H1 (cell line): ENCODE measurements around the gene RAB11FIP3. TPM values are rescaled to one million over a fixed set of nuclear protein-coding genes. Genes with fewer than 3 reads are reported as not detected.

ENCODE experiments used
- CTCF ChIA-PET: fragments of 300-600 bp; sonication (Branson Sonifier 250); formaldehyde crosslinking; loops from one replicate; lab custom pipeline; 2021; ENCODE audit not compliant: partially characterized antibody; lab: Charles Lee
- POLR2A ChIA-PET: fragments of 300-600 bp; sonication (Branson Sonifier 250); formaldehyde crosslinking; loops from one replicate; lab custom pipeline; 2021; ENCODE audit warnings: inconsistent platforms; ENCODE audit not compliant: partially characterized antibody; lab: Charles Lee
- DNase-seq, 2 experiments: peaks; one replicate each; pipeline versions ENCODE4 v3.0.0 to v3.0.0-alpha.2; 2010 to 2022; ENCODE audit warnings: low spot score in 2 of 2, low read depth in 1 of 2, mixed read lengths in 1 of 2
- FAIRE-seq: peaks from 2 replicates; lab custom pipeline; 2011; peaks lifted over from hg19 to GRCh38; lab: Jason Lieb, UNC
- H2AFZ ChIP-seq: 2 replicates; pipeline ENCODE4 v1.8.1; 2012; ENCODE audit warnings: low read length, inconsistent platforms
- H2AK5ac ChIP-seq: 2 replicates; pipeline ENCODE4 v1.6.1; 2013; ENCODE audit warnings: low read depth, low read length
- H2BK120ac ChIP-seq: replicated peaks from 2 replicates; pipeline ENCODE3; 2013; ENCODE audit warnings: low read depth, low read length, inconsistent platforms
- H2BK12ac ChIP-seq: 2 replicates; pipeline ENCODE4 v1.6.1; 2013; ENCODE audit warnings: low read depth, low read length
- H2BK15ac ChIP-seq: 2 replicates; pipeline ENCODE4 v1.6.1; 2013; ENCODE audit warnings: low read length
- H2BK20ac ChIP-seq: 2 replicates; pipeline ENCODE4 v1.6.1; 2013; ENCODE audit warnings: low read length
- H2BK5ac ChIP-seq: 2 replicates; pipeline ENCODE4 v1.6.1; 2013; ENCODE audit warnings: low read depth, low read length
- H3K14ac ChIP-seq: 2 replicates; pipeline ENCODE4 v1.6.1; 2013; ENCODE audit warnings: inconsistent platforms; ENCODE audit not compliant: insufficient read length
- H3K18ac ChIP-seq: 2 replicates; pipeline ENCODE4 v1.6.1; 2013; ENCODE audit warnings: low read length; ENCODE audit errors: extremely low read depth
- H3K23ac ChIP-seq: 2 replicates; pipeline ENCODE4 v1.6.1; 2013; ENCODE audit warnings: inconsistent platforms; ENCODE audit not compliant: insufficient read length
- H3K23me2 ChIP-seq: 2 replicates; pipeline ENCODE4 v1.6.1; 2013; ENCODE audit warnings: low read depth, low read length
- H3K27ac ChIP-seq: 2 replicates; pipeline ENCODE4 v1.6.1; 2011; ENCODE audit warnings: low read depth, low read length, inconsistent platforms
- H3K27me3 ChIP-seq, 4 experiments: replicated peaks in 1 of 4; 1 replicate in 1 of 4; 2 replicates in 3 of 4; pipeline versions ENCODE4 v1.6.1 to v1.8.1; 2011 to 2013; ENCODE audit warnings: low read length in 3 of 4, mild to moderate bottlenecking in 3 of 4, inconsistent platforms in 2 of 4, mixed read lengths in 2 of 4, moderate library complexity in 1 of 4; ENCODE audit not compliant: control insufficient read depth in 3 of 4, insufficient read depth in 3 of 4; ENCODE audit errors: extremely low read depth in 1 of 4
- H3K36me3 ChIP-seq, 4 experiments: 2 replicates each; pipeline versions ENCODE4 v1.6.1 to v1.8.1; 2011 to 2013; ENCODE audit warnings: mild to moderate bottlenecking in 4 of 4, low read length in 3 of 4, moderate library complexity in 2 of 4, control low read depth in 1 of 4, inconsistent platforms in 1 of 4; ENCODE audit not compliant: insufficient read depth in 4 of 4, control insufficient read depth in 2 of 4
- H3K4ac ChIP-seq: replicated peaks from 2 replicates; pipeline ENCODE3; 2013; ENCODE audit warnings: low read length, low read depth, mixed read lengths, inconsistent platforms; ENCODE audit not compliant: insufficient read length
- H3K4me1 ChIP-seq, 4 experiments: replicated peaks in 1 of 4; 1 replicate in 1 of 4; 2 replicates in 3 of 4; pipeline versions ENCODE4 v1.6.1 to v1.8.1; 2011 to 2013; ENCODE audit warnings: low read length in 3 of 4, inconsistent platforms in 2 of 4, mixed read lengths in 1 of 4; ENCODE audit not compliant: insufficient read depth in 4 of 4, control insufficient read depth in 3 of 4
- H3K4me2 ChIP-seq, 2 experiments: 2 replicates each; pipeline versions ENCODE4 v1.6.1 to v1.8.1; 2011 to 2013; ENCODE audit warnings: low read depth in 2 of 2, low read length in 2 of 2, control low read depth in 1 of 2, inconsistent platforms in 1 of 2, mild to moderate bottlenecking in 1 of 2; ENCODE audit not compliant: insufficient read depth in 1 of 2
- H3K4me3 ChIP-seq, 4 experiments: fragments of 200-600, 300-600 bp in 1 of 4; sonication (generic), shearing (Covaris generic), sonication (Bioruptor Twin) in 1 of 4; 2 replicates each; pipeline versions ENCODE4 v1.5.1 to v1.8.1; 2011 to 2016; ENCODE audit warnings: low read length in 4 of 4, low read depth in 3 of 4, control low read depth in 2 of 4, inconsistent platforms in 2 of 4, mild to moderate bottlenecking in 2 of 4, mixed read lengths in 1 of 4, moderate library complexity in 1 of 4; ENCODE audit not compliant: insufficient read depth in 2 of 4; ENCODE audit errors: extremely low read depth in 1 of 4
- H3K56ac ChIP-seq: replicated peaks from 2 replicates; pipeline ENCODE3; 2013; ENCODE audit warnings: low read depth, mild to moderate bottlenecking, mixed read lengths, low read length, inconsistent platforms; ENCODE audit not compliant: insufficient read length
- H3K79me1 ChIP-seq: 2 replicates; pipeline ENCODE4 v1.6.1; 2013; ENCODE audit warnings: low read depth, low read length, control low read depth
- H3K79me2 ChIP-seq, 2 experiments: 2 replicates each; pipeline versions ENCODE4 v1.6.1 to v1.8.1; 2012 to 2013; ENCODE audit warnings: low read length in 2 of 2, mild to moderate bottlenecking in 2 of 2, inconsistent platforms in 1 of 2; ENCODE audit not compliant: insufficient read depth in 2 of 2, control insufficient read depth in 1 of 2
- H3K9ac ChIP-seq, 4 experiments: replicated peaks in 1 of 4; 1 replicate in 1 of 4; 2 replicates in 3 of 4; pipeline versions ENCODE4 v1.6.1 to v1.8.1; 2011 to 2013; ENCODE audit warnings: low read depth in 3 of 4, low read length in 3 of 4, control low read depth in 2 of 4, mild to moderate bottlenecking in 2 of 4, moderate library complexity in 2 of 4, inconsistent platforms in 1 of 4; ENCODE audit errors: extremely low read depth in 1 of 4
- H3K9me3 ChIP-seq, 2 experiments: 2 replicates each; pipeline versions ENCODE4 v1.6.1 to v1.8.1; 2012 to 2013; ENCODE audit warnings: mild to moderate bottlenecking in 2 of 2, moderate library complexity in 2 of 2, control low read depth in 1 of 2, inconsistent platforms in 1 of 2, low read depth in 1 of 2, low read length in 1 of 2, mixed read lengths in 1 of 2; ENCODE audit not compliant: insufficient read depth in 2 of 2
- H4K20me1 ChIP-seq, 2 experiments: replicated peaks in 1 of 2; 2 replicates each; pipeline versions ENCODE3 to v1.8.1; 2011 to 2013; ENCODE audit warnings: inconsistent platforms in 2 of 2, low read length in 2 of 2, mild to moderate bottlenecking in 1 of 2; ENCODE audit not compliant: insufficient read depth in 2 of 2, control insufficient read depth in 1 of 2
- H4K5ac ChIP-seq: 2 replicates; pipeline ENCODE4 v1.6.1; 2013; ENCODE audit warnings: low read length, low read depth, mixed read lengths, inconsistent platforms; ENCODE audit not compliant: insufficient read length
- H4K8ac ChIP-seq: 2 replicates; pipeline ENCODE4 v1.8.0; 2013; ENCODE audit warnings: mild to moderate bottlenecking, moderate library complexity, low read length, inconsistent platforms; ENCODE audit not compliant: insufficient read depth; ENCODE audit errors: extremely low read depth
- H4K91ac ChIP-seq: replicated peaks from 2 replicates; pipeline ENCODE3; 2013; ENCODE audit warnings: low read length, mixed read lengths, inconsistent platforms; ENCODE audit not compliant: insufficient read length
- WGBS, 2 experiments: shearing (Covaris generic) in 1 of 2; methylation state at CpG; one replicate each; pipeline versions ENCODE4 v1.1.6 to v1.1.7; 2013 to 2015; ENCODE audit warnings: low lambda C conversion rate in 2 of 2, mixed read lengths in 2 of 2, inconsistent platforms in 1 of 2, low coverage in 1 of 2, missing lambda C conversion rate in 1 of 2; ENCODE audit not compliant: insufficient replicate concordance in 2 of 2, insufficient coverage in 1 of 2, insufficient read length in 1 of 2; ENCODE audit errors: extremely low coverage in 1 of 2, missing lambda C conversion rate in 1 of 2; 5-methylcytosine and 5-hydroxymethylcytosine counted together
- polyA plus RNA-seq, 7 experiments: library from polyadenylated mRNA; depleted of rRNA in 3 of 7; stranded (reverse) in 5 of 7; unstranded in 2 of 7; fragments of >200 nt in 5 of 7; fragments of 200-250 nt in 2 of 7; gene quantifications; 1 replicate in 5 of 7; 2 replicates in 1 of 7; 4 replicates in 1 of 7; pipeline versions ENCODE4 v1.2.1 to v1.2.3, GENCODE V29; 2011 to 2013; ENCODE audit warnings: missing spikeins in 2 of 7, mixed read lengths in 2 of 7
- total RNA-seq: library from RNA; stranded (reverse); fragmentation: NEBNext Ultra II Directional; extraction: Animal tissue kit (Norgen Biotek cat#: 25700); gene quantifications from 2 replicates; pipeline ENCODE4 v1.2.1, GENCODE V29; 2021

RAB11FIP3 gene
- total and polyA plus RNA-seq, 2 of the 8 experiments (the other 6 are each of a cell fraction or from before 2014, with no cell fraction given), result 9.3 to 35.2 TPM

- no peak overlapping the region for H2AK5ac ChIP-seq
- no peaks in the 10 kb centered on the region for H3K9me3 ChIP-seq
- H3K4me3 ChIP-seq, result no peak overlapping the region
- no peak overlapping the region for H3K18ac ChIP-seq
- no peak overlapping the region for H2BK120ac ChIP-seq
- H2AFZ ChIP-seq, result no peak overlapping the region
- peaks cover 18 to 45% of the 10 kb centered on the region in 2 experiments for H4K20me1 ChIP-seq
- no peak overlapping the region for H2BK20ac ChIP-seq
- WGBS, 2 experiments, result 96% methylated on average over 44 of the region's 44 CpGs; no CpG with 5 or more reads in 1 of the 2 experiments
- H3K79me2 ChIP-seq, result peaks cover 0 to 24% of the 10 kb centered on the region in 2 experiments; a peak in 2 of 4 replicates
- H3K56ac ChIP-seq, result no peak overlapping the region
- H3K9ac ChIP-seq, result no peak overlapping the region
- no peak overlapping the region for H2BK12ac ChIP-seq
- ChIA-PET CTCF (interaction anchor here (0.8 to 1.6 kb wide), 4 partner anchors 26 to 171 kb away, joined by 3 to 4 read pairs (median 3); partner anchors contain the start of gene DECR2), POLR2A (interaction anchor here (1.0 kb wide), 1 partner anchor 22 kb away, joined by 3 read pairs; no protein-coding TSS in a partner anchor)
- no peak overlapping the region for H3K14ac ChIP-seq
- FAIRE-seq, result no peak
- H3K27ac ChIP-seq, result no peak overlapping the region
- H3K4me2 ChIP-seq, result no peak overlapping the region
- no peak overlapping the region for H4K5ac ChIP-seq
- H3K4me1 ChIP-seq, result peaks cover 5 to 19% (median 11%) of the 10 kb centered on the region in 4 experiments
- no peak overlapping the region for H2BK5ac ChIP-seq
- H4K8ac ChIP-seq, result no peak overlapping the region; the same call in none of the 2 replicates
- no peak for DNase-seq
- H4K91ac ChIP-seq, result no peak overlapping the region
- H3K4ac ChIP-seq, result no peak overlapping the region
- peaks cover 21 to 57% (median 29%) of the 10 kb centered on the region in 4 experiments for H3K36me3 ChIP-seq
- H3K23ac ChIP-seq, result no peak overlapping the region
- no peaks in the 10 kb centered on the region for H3K27me3 ChIP-seq
- H3K79me1 ChIP-seq, result peaks cover 4% of the 10 kb centered on the region; the same call in 1 of the 2 replicates
- peaks cover 2% of the 10 kb centered on the region; the same call in 1 of the 2 replicates for H3K23me2 ChIP-seq
- no peak overlapping the region for H2BK15ac ChIP-seq
These were observed 49.3 kb upstream of the RAB11FIP3 start for GRCh38 chr16:375927-376816.
